ENCODE data around the gene TUBAL3.
"Not testable (repeated sequence)": the region's sequence is repeated elsewhere in the genome, so short reads cannot be mapped to it uniquely, and the experiment has no call there.

TUBAL3 gene

GRCh38 chr10:5423771-5424170 lies 19.1 kb upstream of the TUBAL3 start:
- no peak for DNase-seq

- DNase-seq, result no peak
Measured at GRCh38 chr10:5419466-5420094, 15.0 kb upstream of the TUBAL3 start.

GRCh38 chr10:5418584-5418983 lies 14.0 kb upstream of the TUBAL3 start:
- no peak for DNase-seq

- no peak for DNase-seq
Measured at GRCh38 chr10:5416981-5417380, 12.4 kb upstream of the TUBAL3 start.

GRCh38 chr10:5413012-5413938 lies 8.6 kb upstream of the TUBAL3 start:
- DNase-seq, result peak; percentile 36

GRCh38 chr10:5412277-5412941 lies 7.8 kb upstream of the TUBAL3 start, which contains the start of gene NET1:
TSS of gene NET1 (plus strand) at chr10:5412557. CDS start at chr10:5412693, 136 bp downstream.
- DNase-seq, result peak; percentile 87

- DNase-seq, result no peak
Measured at GRCh38 chr10:5411941-5412276, 7.3 kb upstream of the TUBAL3 start.

GRCh38 chr10:5410787-5411186 lies 6.2 kb upstream of the TUBAL3 start:
- not testable (repeated sequence) for DNase-seq

GRCh38 chr10:5406918-5407317 lies 2.3 kb upstream of the TUBAL3 start:
- no peak for DNase-seq

- no peak for DNase-seq
Measured at GRCh38 chr10:5402798-5403197, 1.8 kb downstream of the TUBAL3 start.

GRCh38 chr10:5400468-5401240 lies 4.0 kb downstream of the TUBAL3 start:
- no peak for DNase-seq

GRCh38 chr10:5399332-5399731 lies 5.3 kb downstream of the TUBAL3 start:
- DNase-seq, result no peak

GRCh38 chr10:5396556-5397300 lies 7.9 kb downstream of the TUBAL3 start:
- no peak for DNase-seq

GRCh38 chr10:5395168-5395567 lies 9.5 kb downstream of the TUBAL3 start:
- DNase-seq, result no peak

- DNase-seq, result no peak
Measured at GRCh38 chr10:5393529-5393928, 11.1 kb downstream of the TUBAL3 start.

GRCh38 chr10:5391790-5392189 lies 12.8 kb downstream of the TUBAL3 start:
- DNase-seq, result no peak

- DNase-seq, result no peak
Measured at GRCh38 chr10:5390607-5391205, 13.9 kb downstream of the TUBAL3 start.

- DNase-seq, result no peak
Measured at GRCh38 chr10:5387169-5387568, 17.5 kb downstream of the TUBAL3 start.

- DNase-seq, result no peak
Measured at GRCh38 chr10:5385224-5385623, 19.4 kb downstream of the TUBAL3 start.

- no peak for DNase-seq
Measured at GRCh38 chr10:5381187-5381586, 23.4 kb downstream of the TUBAL3 start.

GRCh38 chr10:5380395-5380794 lies 24.2 kb downstream of the TUBAL3 start:
- DNase-seq, result not testable (repeated sequence)

All from right kidney (tissue), 1 donor.